Effector memory CD8-positive, alpha-beta T cell (primary cell): ENCODE results near the gene AUTS2.
"Not testable (repeated sequence)": the region's sequence is repeated elsewhere in the genome, so short reads cannot be mapped to it uniquely, and the experiment has no call there.

Experiments
- ATAC-seq: fragments of 150-1000 bp; cut with Tn5 transposase; replicated peaks from 2 replicates; pipeline ENCODE4 v1.10.0; 2021; ENCODE audit warnings: mild to moderate bottlenecking, moderate library complexity
- DNase-seq, 3 experiments: peaks; one replicate each; pipeline ENCODE4 v3.0.0; 2021
- H3K27ac Mint-ChIP-seq, 2 donors: one replicate each; pipeline ENCODE4 v1.8.0; 2022; ENCODE audit warnings: mild to moderate bottlenecking in 2 of 2, mixed read lengths in 2 of 2, moderate library complexity in 2 of 2
- H3K27me3 Mint-ChIP-seq, 2 donors: one replicate each; pipeline ENCODE4 v1.8.0; 2022; ENCODE audit warnings: mixed read lengths in 2 of 2
- H3K36me3 Mint-ChIP-seq: one replicate; pipeline ENCODE4 v1.8.0; 2022; ENCODE audit warnings: mild to moderate bottlenecking, moderate library complexity, mixed read lengths; ENCODE audit not compliant: insufficient read depth
- H3K4me1 Mint-ChIP-seq, 2 donors: one replicate each; pipeline ENCODE4 v1.8.0; 2022; ENCODE audit warnings: low read depth in 2 of 2, mixed read lengths in 2 of 2
- H3K4me3 Mint-ChIP-seq, 2 donors: one replicate each; pipeline ENCODE4 v1.8.0; 2022; ENCODE audit warnings: mild to moderate bottlenecking in 2 of 2, mixed read lengths in 2 of 2, moderate library complexity in 2 of 2
- H3K9me3 Mint-ChIP-seq, 2 donors: one replicate each; pipeline ENCODE4 v1.8.0; 2022; ENCODE audit warnings: mixed read lengths in 2 of 2

Gene AUTS2

DNA sequence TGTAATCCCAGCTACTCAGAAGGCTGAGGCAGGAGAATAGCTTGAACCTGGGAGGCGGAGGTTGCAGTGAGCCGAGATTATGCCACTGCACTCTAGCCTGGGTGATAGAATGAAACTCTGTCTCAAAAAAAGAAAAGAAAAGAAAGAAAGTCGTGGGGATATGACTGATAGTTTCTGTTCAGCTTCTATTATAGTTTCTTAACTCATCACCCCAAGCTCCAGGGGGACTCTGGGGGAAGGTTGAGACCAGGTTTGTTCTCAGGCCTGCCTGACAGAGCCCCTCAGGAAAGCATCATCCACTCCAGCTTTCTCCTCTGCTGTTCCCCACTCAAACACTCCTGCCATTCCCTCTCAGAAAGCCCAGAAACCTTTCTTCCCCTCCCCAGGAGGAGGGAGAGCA, 991.3 kb downstream of the AUTS2 start:
- H3K27ac Mint-ChIP-seq: peak overlapping the region in 1 of 2 donors; percentile 27
- ATAC-seq (no peak), DNase-seq (no peak)
- no peaks in the 10 kb centered on the region for H3K9me3 Mint-ChIP-seq
- H3K4me1 Mint-ChIP-seq: peaks cover 10 to 20% of the 10 kb centered on the region in 2 donors
- H3K36me3 Mint-ChIP-seq: no peaks in the 10 kb centered on the region
- H3K27me3 Mint-ChIP-seq: peaks cover 0 to 4% of the 10 kb centered on the region in 2 donors
- no peak overlapping the region for H3K4me3 Mint-ChIP-seq

DNA sequence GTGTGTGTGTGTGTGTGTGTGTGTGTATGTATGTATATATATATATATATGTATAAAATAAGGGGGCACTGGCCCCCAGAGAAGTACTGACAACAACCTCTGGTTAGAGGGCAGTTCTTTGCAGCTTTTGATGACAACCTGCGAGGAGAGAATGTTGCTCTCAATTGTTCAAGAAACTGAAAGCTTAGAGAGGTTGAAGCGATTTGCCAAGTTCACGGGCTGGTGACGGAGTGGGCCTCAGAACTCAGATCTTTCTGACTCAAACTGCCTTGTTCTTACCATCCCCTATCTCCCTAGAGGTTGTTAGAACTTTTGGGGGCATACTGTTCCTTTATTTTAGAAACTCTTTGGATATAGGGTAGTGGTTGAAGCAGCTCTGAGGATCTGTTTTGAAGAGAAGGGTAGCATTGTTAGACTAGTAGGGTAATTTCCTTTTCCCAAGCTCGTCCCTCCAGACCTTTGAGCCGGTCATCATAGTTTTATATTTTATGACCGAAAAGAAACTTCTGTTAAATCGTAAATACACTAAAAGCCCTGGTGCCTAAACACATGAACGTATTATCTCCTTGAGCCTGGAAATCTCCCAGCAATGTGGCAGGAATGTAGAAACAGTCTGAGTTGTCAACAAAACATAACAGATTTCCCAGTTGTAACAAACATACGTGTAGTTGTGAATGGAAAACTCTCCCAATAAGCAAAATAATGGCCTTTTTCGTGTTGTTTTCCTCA, 992.0 kb downstream of the AUTS2 start:
- peaks cover 10 to 21% of the 10 kb centered on the region in 2 donors for H3K4me1 Mint-ChIP-seq
- DNase-seq (no peak), ATAC-seq (no peak)
- peaks cover 0 to 5% of the 10 kb centered on the region in 2 donors for H3K27me3 Mint-ChIP-seq
- peak overlapping the region in 1 of 2 donors; percentile 27 for H3K27ac Mint-ChIP-seq
- no peaks in the 10 kb centered on the region for H3K36me3 Mint-ChIP-seq
- H3K4me3 Mint-ChIP-seq: no peak overlapping the region
- no peaks in the 10 kb centered on the region for H3K9me3 Mint-ChIP-seq

DNA sequence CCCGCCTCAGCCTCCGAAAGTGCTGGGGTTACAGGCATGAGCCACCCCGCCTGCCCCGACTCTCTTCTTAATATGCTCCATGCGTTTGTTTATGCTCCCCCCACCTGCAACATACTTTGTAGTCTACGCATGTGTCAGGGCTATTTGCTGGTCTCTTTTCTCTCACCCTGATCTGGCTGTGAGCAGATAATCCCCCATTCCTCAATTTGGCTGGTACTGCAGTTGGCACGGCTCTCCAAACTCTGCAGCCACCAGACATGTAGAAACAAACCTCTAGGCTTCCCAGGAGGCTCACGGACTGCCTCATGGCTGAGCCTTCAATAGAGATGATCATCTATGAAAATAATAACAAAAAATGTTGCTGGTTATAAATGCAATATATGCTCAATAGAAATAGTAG, 993.4 kb downstream of the AUTS2 start:
- DNase-seq: no peak
- Mint-ChIP-seq H3K36me3 (no peaks in the 10 kb centered on the region), H3K27ac (no peak overlapping the region), H3K27me3 (peaks cover 0 to 7% of the 10 kb centered on the region in 2 donors), H3K4me1 (peaks cover 16 to 29% of the 10 kb centered on the region in 2 donors), H3K4me3 (no peak overlapping the region), H3K9me3 (no peaks in the 10 kb centered on the region)
- no peak for ATAC-seq

DNA sequence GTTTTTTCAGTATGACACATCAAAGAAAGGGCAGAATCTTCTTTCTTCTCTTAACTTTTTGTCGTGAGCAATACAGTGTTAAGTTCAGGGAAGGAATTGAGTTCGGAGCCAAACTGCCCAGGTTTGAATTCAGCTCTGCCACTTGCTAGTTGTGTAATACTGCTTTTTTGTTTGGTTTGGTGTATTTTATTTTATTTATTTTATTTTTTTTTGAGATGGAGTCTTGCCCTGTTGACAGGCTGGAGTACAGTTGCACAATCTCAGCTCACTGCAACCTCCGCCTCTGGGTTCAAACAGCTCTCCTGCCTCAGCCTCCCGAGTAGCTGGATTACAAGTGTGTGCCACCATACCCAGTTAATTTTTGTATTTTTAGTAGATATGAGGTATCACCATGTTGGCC, 993.9 kb downstream of the AUTS2 start:
- Mint-ChIP-seq H3K36me3 (no peaks in the 10 kb centered on the region), H3K4me3 (no peak overlapping the region), H3K9me3 (no peaks in the 10 kb centered on the region), H3K4me1 (peaks cover 17 to 28% of the 10 kb centered on the region in 2 donors), H3K27me3 (peaks cover 3 to 12% of the 10 kb centered on the region in 2 donors), H3K27ac (no peak overlapping the region)
- DNase-seq (no peak), ATAC-seq (no peak)

DNA sequence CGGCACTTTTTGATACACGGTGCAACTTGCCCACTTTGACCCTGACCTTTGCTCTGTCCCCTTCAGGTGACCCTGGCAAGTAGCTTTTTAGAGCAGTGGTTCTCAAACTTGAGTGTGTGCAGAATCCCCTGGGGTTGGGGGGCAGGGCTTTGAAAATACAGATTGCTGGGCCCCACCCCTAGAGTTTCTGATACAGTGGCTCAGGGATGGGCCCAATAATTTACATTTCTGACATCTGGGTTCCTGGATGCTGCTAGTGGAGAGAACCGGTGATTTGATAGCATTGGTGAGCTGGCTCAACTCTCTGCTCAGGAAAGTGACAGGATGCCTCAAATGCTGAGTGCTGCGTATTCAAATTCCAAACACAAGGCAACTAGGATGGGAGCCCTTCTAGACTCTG, 995.9 kb downstream of the AUTS2 start:
- ATAC-seq (no peak), DNase-seq (no peak)
- H3K36me3 Mint-ChIP-seq: no peaks in the 10 kb centered on the region
- peak overlapping the region; percentile 32 to 44 for H3K4me3 Mint-ChIP-seq
- H3K27me3 Mint-ChIP-seq: peaks cover 23 to 32% of the 10 kb centered on the region in 2 donors
- H3K9me3 Mint-ChIP-seq: no peaks in the 10 kb centered on the region
- peak overlapping the region in 1 of 2 donors; percentile 44 for H3K27ac Mint-ChIP-seq
- H3K4me1 Mint-ChIP-seq: peaks cover 10 to 19% of the 10 kb centered on the region in 2 donors

DNA sequence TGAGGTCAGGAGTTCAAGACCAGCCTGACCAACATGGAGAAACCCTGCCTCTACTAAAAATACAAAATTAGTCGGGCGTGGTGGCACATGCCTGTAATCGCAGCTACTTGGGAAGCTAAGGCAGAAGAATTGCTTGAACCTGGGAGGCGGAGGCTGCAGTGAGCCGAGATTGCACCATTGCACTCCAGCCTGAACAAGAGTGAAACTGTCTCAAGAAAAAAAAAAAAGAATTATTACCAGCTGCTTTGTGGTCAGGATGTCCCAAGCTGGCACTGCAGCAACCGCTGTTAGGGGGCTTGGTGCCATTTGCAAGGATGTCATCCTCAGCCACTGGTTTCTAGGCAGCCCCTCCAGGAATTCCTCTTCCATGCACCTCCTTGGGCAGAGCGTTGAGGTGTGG, 996.6 kb downstream of the AUTS2 start:
- Mint-ChIP-seq H3K4me3 (peak overlapping the region in 1 of 2 donors; percentile 44), H3K27me3 (peaks cover 27 to 36% of the 10 kb centered on the region in 2 donors), H3K4me1 (peaks cover 14 to 21% of the 10 kb centered on the region in 2 donors), H3K27ac (peak overlapping the region; percentile 44 to 63)
- not testable (repeated sequence) for ATAC-seq, H3K9me3 Mint-ChIP-seq, H3K36me3 Mint-ChIP-seq, DNase-seq

DNA sequence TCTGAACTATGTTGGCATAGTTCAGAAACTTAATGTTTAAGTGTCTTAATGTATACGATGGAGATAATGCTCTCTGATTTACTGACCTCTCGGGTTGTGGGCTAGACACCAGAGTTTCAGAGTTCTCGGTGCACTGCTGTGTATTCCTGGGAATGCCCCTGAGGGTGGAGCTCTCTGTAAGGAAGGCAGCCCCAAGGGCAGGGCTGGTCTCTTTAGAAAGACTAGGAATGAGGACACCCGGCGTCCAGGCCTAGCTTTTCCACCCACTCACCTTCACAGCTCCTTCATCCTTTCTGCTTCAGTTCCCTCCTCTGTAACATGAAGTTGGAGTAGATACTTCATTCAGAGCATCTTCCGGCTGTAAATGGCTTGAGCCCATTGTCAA, 997.1 kb downstream of the AUTS2 start:
- H3K4me1 Mint-ChIP-seq: peaks cover 14 to 21% of the 10 kb centered on the region in 2 donors
- no peaks in the 10 kb centered on the region for H3K36me3 Mint-ChIP-seq
- H3K9me3 Mint-ChIP-seq: no peaks in the 10 kb centered on the region
- peak overlapping the region; percentile 71 to 84 for H3K4me3 Mint-ChIP-seq
- DNase-seq (no peak), ATAC-seq (no peak)
- H3K27ac Mint-ChIP-seq: peak overlapping the region in 1 of 2 donors; percentile 63
- peaks cover 29 to 36% of the 10 kb centered on the region in 2 donors for H3K27me3 Mint-ChIP-seq

DNA sequence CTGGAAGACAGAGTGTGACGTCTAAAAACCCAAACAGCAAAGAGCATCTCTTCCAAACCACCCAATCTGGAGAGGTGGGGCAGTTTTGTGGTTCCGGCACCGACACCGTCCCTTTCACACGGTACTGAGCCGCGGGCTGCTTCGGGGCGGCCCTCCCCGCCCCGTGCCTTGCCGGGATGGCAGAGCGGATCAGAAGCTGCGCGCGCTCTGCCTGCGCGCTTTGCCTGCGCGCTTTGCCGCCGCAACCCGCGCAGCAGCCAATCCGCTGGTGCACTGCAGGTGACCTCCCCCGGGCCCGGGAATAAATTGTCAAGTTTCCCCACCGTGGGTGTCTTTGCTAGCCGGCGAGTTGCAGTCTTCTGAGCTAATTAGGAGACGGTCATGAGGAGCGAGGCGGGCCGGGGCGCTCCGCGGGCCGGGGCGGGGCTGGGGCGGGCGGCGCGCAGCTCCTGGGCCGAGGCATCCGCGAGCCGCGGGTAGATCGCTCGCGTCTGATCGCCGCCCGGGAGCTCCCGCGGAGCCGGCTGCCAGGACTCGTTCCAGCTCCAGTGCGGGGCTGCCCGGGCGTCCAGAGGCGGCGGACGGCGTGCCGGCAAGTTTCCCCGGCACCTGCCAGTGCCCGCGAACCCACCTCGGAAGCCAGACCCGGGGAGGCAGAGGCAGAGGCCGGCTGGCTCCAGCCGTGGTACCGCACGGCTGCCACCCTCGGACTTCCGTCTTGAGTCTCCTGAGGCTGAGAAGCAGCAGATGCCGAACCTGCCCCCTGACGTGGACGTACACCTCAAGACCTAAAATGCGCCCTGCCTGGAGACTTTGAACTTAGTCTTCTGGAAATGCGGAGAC, 997.7 kb downstream of the AUTS2 start:
- Mint-ChIP-seq H3K27ac (peak overlapping the region in 1 of 2 donors; percentile 63), H3K4me3 (peak overlapping the region; percentile 71 to 84), H3K4me1 (peaks cover 14 to 21% of the 10 kb centered on the region in 2 donors), H3K9me3 (no peaks in the 10 kb centered on the region), H3K27me3 (peaks cover 35 to 41% of the 10 kb centered on the region in 2 donors), H3K36me3 (peaks cover 3% of the 10 kb centered on the region)
- DNase-seq (peak; percentile 20 to 37 (median 35)), ATAC-seq (peak; percentile 85)

DNA sequence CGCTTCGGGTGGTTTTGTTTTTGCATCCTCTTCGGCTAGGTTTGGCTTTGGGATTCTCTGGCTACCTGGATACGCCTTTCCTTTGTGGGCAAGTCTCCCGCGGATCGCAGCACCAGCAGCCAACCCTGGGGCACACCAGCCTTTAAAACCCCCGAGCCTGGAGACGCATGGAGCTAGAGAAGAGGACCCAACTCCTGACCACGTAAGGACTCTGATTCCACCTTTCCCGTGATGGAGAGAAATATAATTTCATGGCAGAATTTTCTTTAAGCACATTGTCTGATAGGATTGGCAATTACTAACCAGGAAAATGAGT, 998.3 kb downstream of the AUTS2 start:
- peaks cover 3% of the 10 kb centered on the region for H3K36me3 Mint-ChIP-seq
- H3K4me3 Mint-ChIP-seq: peak overlapping the region; percentile 71 to 84
- ATAC-seq: no peak
- no peaks in the 10 kb centered on the region for H3K9me3 Mint-ChIP-seq
- H3K27ac Mint-ChIP-seq: no peak overlapping the region
- peaks cover 14 to 21% of the 10 kb centered on the region in 2 donors for H3K4me1 Mint-ChIP-seq
- no peak for DNase-seq
- H3K27me3 Mint-ChIP-seq: peaks cover 36 to 41% of the 10 kb centered on the region in 2 donors

DNA sequence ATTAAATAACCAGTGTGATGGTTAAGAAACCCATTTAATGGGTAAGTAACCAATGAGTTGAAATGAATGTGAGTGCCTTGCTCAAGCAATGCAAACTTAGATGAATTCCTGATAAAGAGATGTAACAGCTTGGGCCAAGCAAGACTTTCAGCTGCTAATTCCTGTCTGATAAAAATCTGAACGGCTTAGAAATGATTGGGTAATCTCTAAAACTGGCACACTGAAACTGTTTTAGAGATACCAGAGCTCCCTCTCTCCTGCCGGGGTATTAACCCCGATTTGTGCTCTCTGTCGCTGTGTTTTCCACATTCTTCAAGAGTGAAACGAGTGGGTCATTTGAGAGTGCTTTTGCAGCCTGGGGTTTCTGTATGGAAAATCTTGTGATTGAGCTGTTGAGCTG, 998.8 kb downstream of the AUTS2 start:
- no peak for ATAC-seq
- H3K4me1 Mint-ChIP-seq: peaks cover 14 to 21% of the 10 kb centered on the region in 2 donors
- no peaks in the 10 kb centered on the region for H3K9me3 Mint-ChIP-seq
- H3K27ac Mint-ChIP-seq: no peak overlapping the region
- peak overlapping the region; percentile 71 to 84 for H3K4me3 Mint-ChIP-seq
- peaks cover 36 to 41% of the 10 kb centered on the region in 2 donors for H3K27me3 Mint-ChIP-seq
- DNase-seq: no peak
- peaks cover 3% of the 10 kb centered on the region for H3K36me3 Mint-ChIP-seq

DNA sequence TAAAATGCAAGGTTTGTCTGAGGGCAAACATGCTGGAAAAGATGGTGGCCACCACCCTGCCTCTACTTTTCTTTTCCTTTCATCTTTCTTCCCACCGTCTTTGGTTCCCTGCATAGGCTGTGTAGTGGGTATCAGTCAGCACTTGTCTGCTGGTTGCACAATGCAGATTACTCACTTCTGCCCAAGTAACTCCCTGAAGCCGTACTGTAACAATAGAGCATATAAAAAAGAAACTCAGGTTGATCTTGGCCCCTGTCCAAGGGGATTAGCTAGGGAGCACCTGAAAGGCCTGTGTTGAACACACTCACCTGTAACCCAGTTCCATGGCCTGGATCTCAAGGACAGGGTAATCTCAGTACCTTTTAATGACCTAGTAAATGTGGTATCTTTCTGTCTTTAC, 1000.7 kb downstream of the AUTS2 start:
- Mint-ChIP-seq H3K36me3 (peaks cover 3% of the 10 kb centered on the region), H3K27me3 (peaks cover 36 to 41% of the 10 kb centered on the region in 2 donors), H3K9me3 (no peaks in the 10 kb centered on the region), H3K4me3 (no peak overlapping the region), H3K4me1 (peaks cover 14 to 21% of the 10 kb centered on the region in 2 donors), H3K27ac (no peak overlapping the region)
- no peak for DNase-seq
- ATAC-seq: no peak

DNA sequence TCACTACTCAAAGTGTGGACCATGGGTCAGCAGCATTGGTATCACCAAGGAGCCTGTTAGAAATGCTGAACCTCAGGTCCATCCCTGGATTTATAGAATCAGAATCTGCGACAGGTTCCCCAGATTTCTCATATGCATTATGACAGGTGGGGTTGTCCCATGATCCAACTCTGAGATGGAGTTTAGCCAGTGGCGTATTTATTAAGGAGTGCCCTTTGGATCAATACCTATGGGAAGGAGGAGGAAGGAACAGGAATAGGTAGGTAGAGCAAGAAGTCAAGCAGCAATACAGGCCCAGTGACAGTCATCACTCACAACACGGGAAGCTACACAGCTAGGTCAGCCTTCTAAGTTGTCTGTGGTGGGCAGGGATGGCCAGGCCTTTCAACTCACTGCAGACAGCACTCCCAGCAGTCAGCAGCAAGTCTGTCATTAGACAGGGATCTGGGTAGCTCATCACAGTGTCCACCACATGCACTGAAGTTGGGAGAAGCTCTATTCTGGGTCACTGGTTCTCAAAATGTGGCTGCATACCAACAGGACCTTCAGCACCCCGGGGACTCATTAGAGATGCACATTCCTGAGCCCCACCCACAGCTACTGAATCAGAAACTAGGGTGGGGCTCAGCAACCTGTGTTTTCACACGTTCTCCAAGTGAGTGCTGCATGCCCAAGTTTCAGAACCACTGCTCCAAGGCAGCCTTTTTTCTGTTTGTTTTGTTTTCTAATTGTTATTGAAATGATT, 1001.3 kb downstream of the AUTS2 start:
- no peak overlapping the region for H3K27ac Mint-ChIP-seq
- peaks cover 14 to 21% of the 10 kb centered on the region in 2 donors for H3K4me1 Mint-ChIP-seq
- ATAC-seq (no peak), DNase-seq (no peak)
- H3K4me3 Mint-ChIP-seq: no peak overlapping the region
- peaks cover 3% of the 10 kb centered on the region for H3K36me3 Mint-ChIP-seq
- H3K27me3 Mint-ChIP-seq: peaks cover 36 to 37% of the 10 kb centered on the region in 2 donors
- H3K9me3 Mint-ChIP-seq: no peaks in the 10 kb centered on the region

DNA sequence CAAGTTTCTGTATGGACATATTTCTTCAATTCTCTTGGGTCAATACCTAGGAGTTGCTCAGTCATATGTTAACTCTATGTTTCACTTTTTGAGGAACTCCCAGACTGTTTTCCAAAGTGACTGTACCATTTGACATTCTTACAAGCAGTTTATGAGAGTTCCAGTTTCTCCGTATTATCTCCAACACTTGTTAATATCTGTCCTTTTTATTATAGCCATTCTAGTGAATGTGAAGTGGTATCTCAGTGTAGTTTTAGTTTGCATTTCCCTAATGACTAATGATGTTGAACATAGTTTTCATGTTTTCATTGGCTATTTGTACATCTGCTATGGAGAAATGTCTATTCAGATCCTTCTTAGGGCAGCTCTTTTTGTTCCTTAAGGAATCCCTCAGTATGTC, 1002.7 kb downstream of the AUTS2 start:
- H3K4me3 Mint-ChIP-seq: no peak overlapping the region
- no peak for DNase-seq
- peaks cover 3% of the 10 kb centered on the region for H3K36me3 Mint-ChIP-seq
- no peaks in the 10 kb centered on the region for H3K9me3 Mint-ChIP-seq
- peaks cover 36% of the 10 kb centered on the region in 2 donors for H3K27me3 Mint-ChIP-seq
- H3K4me1 Mint-ChIP-seq: peaks cover 8 to 15% of the 10 kb centered on the region in 2 donors
- H3K27ac Mint-ChIP-seq: no peak overlapping the region
- ATAC-seq: no peak
